ENCODE measurements around the gene LRMDA.
A peak's percentile ranks its signal among the peaks of the same experiment; 100 is the strongest.

The LRMDA gene

DNA sequence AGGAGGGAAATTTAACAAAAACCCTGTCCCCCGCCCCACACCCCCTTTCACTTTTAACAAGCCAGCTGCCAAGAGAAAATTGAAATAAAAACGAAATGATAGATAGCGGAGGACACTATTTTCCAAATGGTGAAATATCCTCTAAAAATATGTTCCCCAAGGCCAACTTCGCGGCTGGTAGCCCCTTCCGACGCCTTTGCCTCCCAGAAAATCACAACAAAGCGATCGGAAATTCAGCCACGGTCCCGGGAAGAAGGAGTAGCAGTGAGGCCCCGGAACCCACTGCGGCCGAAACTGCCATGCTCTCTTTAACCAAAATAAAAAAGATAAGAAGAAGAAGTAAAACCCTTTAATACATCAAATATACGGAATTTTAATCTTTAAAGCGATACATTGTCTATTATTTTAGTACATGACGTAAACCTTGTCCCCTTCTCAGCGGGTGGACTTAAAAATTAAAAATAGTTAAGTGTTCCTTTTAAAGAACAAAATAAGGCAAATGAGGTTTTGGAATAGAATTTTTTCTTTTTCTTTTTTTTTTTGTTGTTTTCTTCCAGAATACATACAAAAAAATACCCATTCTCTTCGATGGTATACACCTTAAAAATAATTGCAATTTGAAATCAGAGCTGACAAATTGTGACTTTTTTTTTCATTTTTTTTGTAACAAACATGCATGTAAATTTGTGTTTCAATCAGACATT is 33.8 kb upstream of the LRMDA start:
- Mint-ChIP-seq H3K4me3 (peak overlapping the region; percentile 99), H3K36me3 (ENCODE audit: low read depth) (peaks cover 47% of the 10 kb centered on the region), H3K27ac (peak overlapping the region; percentile 98), H3K9me3 (no peaks in the 10 kb centered on the region), H3K27me3 (ENCODE audit: low read depth, poor library complexity) (peaks cover 17% of the 10 kb centered on the region), H3K4me1 (peaks cover 28% of the 10 kb centered on the region)
- no peak for TF ChIP-seq CTCF (IDR thresholded peaks at IDR 0.05)
- peak; percentile 34 for DNase-seq

DNA sequence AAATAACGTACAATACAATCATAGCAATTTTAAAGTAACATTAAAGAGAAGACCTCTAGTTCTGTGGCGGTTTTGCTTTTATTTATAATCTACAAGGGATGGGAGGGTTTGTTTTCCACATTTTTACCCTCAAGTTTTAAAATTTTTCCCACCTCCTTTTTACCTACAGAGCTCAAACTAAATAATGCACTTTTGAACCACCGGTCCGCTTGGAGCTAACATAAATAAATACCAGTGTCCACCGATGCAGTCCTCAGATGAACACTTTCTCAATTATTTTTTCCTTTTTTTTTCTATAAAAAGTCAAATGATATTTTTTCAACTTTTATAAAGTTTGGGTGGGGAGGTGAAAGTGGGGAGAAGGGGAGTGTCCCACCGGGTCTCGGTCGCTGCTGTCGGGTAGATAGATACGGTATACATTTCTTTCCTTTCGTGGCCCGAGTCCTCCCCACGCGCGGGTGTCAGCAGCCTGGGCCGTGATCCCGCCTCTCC is 33.2 kb upstream of the LRMDA start:
- Mint-ChIP-seq H3K9me3 (no peaks in the 10 kb centered on the region), H3K27ac (peak overlapping the region; percentile 74), H3K36me3 (ENCODE audit: low read depth) (peaks cover 44% of the 10 kb centered on the region), H3K4me3 (peak overlapping the region; percentile 99), H3K4me1 (peaks cover 25% of the 10 kb centered on the region), H3K27me3 (ENCODE audit: low read depth, poor library complexity) (peaks cover 14% of the 10 kb centered on the region)
- no peak for TF ChIP-seq CTCF (IDR thresholded peaks at IDR 0.05)
- DNase-seq = no peak

DNA sequence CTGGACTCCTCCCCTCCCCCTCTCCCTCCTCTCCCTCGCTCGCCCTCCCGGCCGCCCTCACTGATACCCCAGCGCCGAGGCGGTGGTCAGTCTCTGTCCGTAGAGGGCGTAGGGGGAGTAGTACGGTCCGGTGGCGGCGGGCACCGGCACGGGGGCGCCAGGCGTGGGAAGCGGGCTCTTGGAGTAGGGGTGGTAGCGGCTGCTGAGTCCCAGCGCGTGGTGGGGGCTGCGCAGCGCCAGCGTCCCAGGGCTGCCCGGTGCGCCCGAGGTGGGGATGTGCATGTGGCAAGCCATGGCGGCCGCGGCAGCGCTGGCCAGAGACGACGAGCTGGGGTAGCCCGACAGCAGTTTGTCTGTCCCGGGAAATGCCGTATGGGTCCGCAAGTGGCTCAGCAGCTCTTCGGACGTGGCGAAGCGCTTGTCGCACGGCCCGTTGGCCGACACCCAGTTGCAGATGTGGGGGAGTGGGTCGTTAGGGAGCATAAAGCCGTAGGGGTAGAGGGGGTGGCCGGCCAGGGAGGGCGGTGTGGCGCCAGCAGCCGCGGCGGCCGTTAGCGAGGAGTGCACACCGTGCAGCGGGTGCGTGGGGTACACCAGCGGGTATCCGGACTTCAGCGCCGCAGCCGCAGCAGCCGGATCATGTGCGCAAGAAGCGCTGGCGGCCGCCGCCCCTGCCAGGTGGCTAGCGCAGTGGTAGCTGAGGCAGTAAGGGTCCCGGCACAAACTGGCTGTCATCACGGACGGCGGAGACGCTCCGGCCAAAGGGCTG is 32.5 kb upstream of the LRMDA start:
- TF ChIP-seq CTCF (IDR thresholded peaks at IDR 0.05) = no peak
- peak; percentile 64 for DNase-seq
- H3K4me1 Mint-ChIP-seq = peaks cover 24% of the 10 kb centered on the region
- H3K9me3 Mint-ChIP-seq = no peaks in the 10 kb centered on the region
- H3K4me3 Mint-ChIP-seq = peak overlapping the region; percentile 99
- peaks cover 39% of the 10 kb centered on the region for H3K36me3 Mint-ChIP-seq (ENCODE audit: low read depth)
- peak overlapping the region; percentile 97 for H3K27ac Mint-ChIP-seq
- peaks cover 14% of the 10 kb centered on the region for H3K27me3 Mint-ChIP-seq (ENCODE audit: low read depth, poor library complexity)

DNA sequence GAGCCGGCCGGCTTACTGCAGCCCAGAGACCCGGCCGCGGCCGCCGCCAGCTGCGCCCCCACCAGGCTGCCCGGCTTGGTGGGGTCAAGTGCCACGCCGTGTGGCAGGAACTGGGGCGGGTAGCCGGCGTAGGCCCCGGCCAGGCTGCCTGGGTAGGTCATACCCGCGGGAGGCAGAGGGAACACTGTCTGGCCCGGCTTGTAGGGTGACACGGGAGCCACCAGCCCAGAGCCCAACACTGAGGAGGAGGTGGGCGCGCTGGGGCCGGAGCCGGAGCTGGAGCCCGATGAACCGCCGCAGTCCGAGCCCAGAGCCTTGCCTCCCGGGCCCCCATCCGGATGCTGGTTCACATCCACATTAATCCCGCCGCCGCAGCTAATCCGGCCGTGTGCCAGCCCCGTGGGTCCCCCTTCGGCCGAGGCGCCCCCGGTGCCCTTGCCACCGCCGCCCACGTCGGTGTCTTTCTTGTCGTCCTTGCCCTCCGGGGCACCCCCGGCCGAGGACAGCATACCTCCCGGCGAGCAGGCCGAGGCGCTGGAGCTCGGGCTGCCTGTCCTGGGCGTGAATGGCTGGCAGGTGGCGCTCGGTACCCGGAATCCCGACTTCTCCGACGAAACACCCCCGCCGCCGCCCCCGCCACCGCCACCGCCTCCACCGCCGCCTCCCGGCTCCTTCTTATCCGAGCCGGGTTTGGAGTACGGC is 31.8 kb upstream of the LRMDA start:
- Mint-ChIP-seq H3K27me3 (ENCODE audit: low read depth, poor library complexity) (peaks cover 7% of the 10 kb centered on the region), H3K27ac (peak overlapping the region; percentile 97), H3K36me3 (ENCODE audit: low read depth) (peaks cover 31% of the 10 kb centered on the region), H3K4me1 (peaks cover 20% of the 10 kb centered on the region), H3K9me3 (no peaks in the 10 kb centered on the region), H3K4me3 (peak overlapping the region; percentile 99)
- DNase-seq = peak; percentile 75
- peak; percentile 49 for TF ChIP-seq CTCF (IDR thresholded peaks at IDR 0.05)

- H3K4me1 Mint-ChIP-seq = peaks cover 14% of the 10 kb centered on the region
- peaks cover 3% of the 10 kb centered on the region for H3K27me3 Mint-ChIP-seq (ENCODE audit: low read depth, poor library complexity)
- peak overlapping the region; percentile 97 for H3K27ac Mint-ChIP-seq
- no peak for DNase-seq
- peaks cover 26% of the 10 kb centered on the region for H3K36me3 Mint-ChIP-seq (ENCODE audit: low read depth)
- peak overlapping the region; percentile 99 for H3K4me3 Mint-ChIP-seq
- TF ChIP-seq CTCF (IDR thresholded peaks at IDR 0.05) = no peak
- no peaks in the 10 kb centered on the region for H3K9me3 Mint-ChIP-seq
Observed at GRCh38 chr10:75400163-75400770, 31.2 kb upstream of the LRMDA start.

Measured in nephron progenitor cell (in vitro differentiated cells).